Measurements from ENCODE around the gene ECHS1. TPM values are rescaled to one million over a fixed set of nuclear protein-coding genes. Genes with fewer than 3 reads are reported as not detected.

The ECHS1 gene
- total RNA-seq, 4 donors from 2014 or later = 96.7 to 123 (median 106) TPM

DNA sequence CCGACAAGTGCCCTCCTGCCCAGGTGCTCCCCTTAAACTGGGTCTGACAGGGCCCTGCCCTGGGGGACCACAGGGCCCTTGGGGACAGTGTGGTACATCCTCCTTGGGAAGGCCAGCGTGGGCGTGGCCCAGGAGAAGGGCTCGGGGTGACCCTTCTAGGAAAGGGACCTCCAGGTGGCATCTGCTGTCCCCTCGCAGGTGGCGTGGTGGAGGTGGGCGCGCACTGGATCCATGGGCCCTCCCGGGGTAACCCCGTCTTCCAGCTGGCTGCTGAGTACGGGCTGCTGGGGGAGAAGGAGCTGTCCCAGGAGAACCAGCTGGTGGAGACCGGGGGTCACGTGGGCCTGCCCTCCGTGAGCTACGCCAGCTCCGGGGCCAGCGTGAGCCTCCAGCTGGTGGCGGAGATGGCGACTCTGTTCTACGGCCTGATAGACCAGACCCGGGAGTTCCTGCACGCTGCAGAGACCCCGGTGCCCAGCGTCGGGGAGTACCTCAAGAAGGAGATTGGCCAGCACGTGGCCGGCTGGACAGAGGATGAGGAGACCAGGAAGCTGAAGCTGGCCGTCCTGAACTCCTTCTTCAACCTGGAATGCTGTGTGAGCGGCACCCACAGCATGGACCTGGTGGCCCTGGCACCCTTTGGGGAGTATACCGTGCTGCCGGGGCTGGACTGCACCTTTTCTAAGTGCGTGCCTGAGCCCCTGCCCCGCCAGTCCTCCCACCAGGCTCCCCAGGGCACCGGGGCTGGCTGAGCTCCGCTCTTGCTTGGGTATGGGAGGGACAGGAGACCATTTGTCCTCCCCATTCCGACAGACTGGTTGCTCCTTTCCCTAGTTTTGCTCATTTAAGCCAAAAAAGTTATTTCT, 6.9 kb upstream of the ECHS1 start:
- DNase-seq (no peak), ATAC-seq (no peak)
- peak overlapping the region; percentile 57 to 82 (median 68) for H3K27ac ChIP-seq
- in situ Hi-C loops (cut with MboI; ENCODE audit: low sequenced_read_pairs in 4 of 4) (no loop called here), intact Hi-C loops (cut with DNase I; ENCODE audit: low total_unique reads) (loop anchor here (1.0 to 2.0 kb wide), 2 partner anchors 14 to 71 kb away; partner anchors contain the start of genes MTG1, TUBGCP2 and ZNF511)
- TF ChIP-seq POLR2A (IDR thresholded peaks at IDR 0.05) (no peak), CTCF (IDR thresholded peaks at IDR 0.05 in 4 of 5, conservative IDR thresholded peaks at IDR 0.05 in 1 of 5) (no peak)
- H3K4me1 ChIP-seq = peaks cover 6 to 17% of the 10 kb centered on the region in 2 donors
- no peaks in the 10 kb centered on the region for H3K9me3 ChIP-seq
- H3K4me3 ChIP-seq = peak overlapping the region; percentile 57 to 93 (median 75)
- H3K27me3 ChIP-seq = no peaks in the 10 kb centered on the region
- H3K36me3 ChIP-seq = no peaks in the 10 kb centered on the region

GRCh38 chr10:133379152-133379800, 6.1 kb upstream of the ECHS1 start, which contains the start of gene PAOX:
TSS of gene PAOX (plus strand) at chr10:133379262. CDS start at chr10:133379317, 55 bp downstream.
- TF ChIP-seq CTCF (IDR thresholded peaks at IDR 0.05 in 4 of 5, conservative IDR thresholded peaks at IDR 0.05 in 1 of 5) (no peak), POLR2A (IDR thresholded peaks at IDR 0.05) (no peak)
- Histone ChIP-seq H3K9me3 (no peaks in the 10 kb centered on the region), H3K4me3 (peak within 1 kb of the TSS; percentile 93 to 98 (median 96)), H3K36me3 (no peaks in the 10 kb centered on the region), H3K27me3 (no peaks in the 10 kb centered on the region), H3K27ac (peak within 1 kb of the TSS; percentile 76 to 87 (median 80)), H3K4me1 (peaks cover 8 to 17% of the 10 kb centered on the region in 2 donors)
- peak; percentile 53 to 58 for DNase-seq
- peak; percentile 64 to 67 for ATAC-seq
- intact Hi-C loops (cut with DNase I; ENCODE audit: low total_unique reads) = loop anchor here (1.0 kb wide), 1 partner anchor 15 kb away; the partner anchor contains the start of gene MTG1
- in situ Hi-C loops (cut with MboI; ENCODE audit: low sequenced_read_pairs in 4 of 4) = no loop called here

GRCh38 chr10:133378251-133379096, 5.3 kb upstream of the ECHS1 start:
- no peak for TF ChIP-seq CTCF (IDR thresholded peaks at IDR 0.05 in 4 of 5, conservative IDR thresholded peaks at IDR 0.05 in 1 of 5)
- peak; percentile 20 to 35 for TF ChIP-seq POLR2A (IDR thresholded peaks at IDR 0.05)
- in situ Hi-C loops (cut with MboI; ENCODE audit: low sequenced_read_pairs in 4 of 4) (no loop called here), intact Hi-C loops (cut with DNase I; ENCODE audit: low total_unique reads) (loop anchor here (1.0 kb wide), 1 partner anchor 16 kb away; the partner anchor contains the start of gene MTG1)
- peak overlapping the region; percentile 76 to 87 (median 80) for H3K27ac ChIP-seq
- peaks cover 14 to 17% of the 10 kb centered on the region in 2 donors for H3K4me1 ChIP-seq
- H3K36me3 ChIP-seq = no peaks in the 10 kb centered on the region
- no peaks in the 10 kb centered on the region for H3K27me3 ChIP-seq
- DNase-seq = peak in 1 of 2 donors; percentile 41
- no peaks in the 10 kb centered on the region for H3K9me3 ChIP-seq
- peak overlapping the region; percentile 93 to 98 (median 96) for H3K4me3 ChIP-seq
- peak; percentile 67 to 70 for ATAC-seq

DNA sequence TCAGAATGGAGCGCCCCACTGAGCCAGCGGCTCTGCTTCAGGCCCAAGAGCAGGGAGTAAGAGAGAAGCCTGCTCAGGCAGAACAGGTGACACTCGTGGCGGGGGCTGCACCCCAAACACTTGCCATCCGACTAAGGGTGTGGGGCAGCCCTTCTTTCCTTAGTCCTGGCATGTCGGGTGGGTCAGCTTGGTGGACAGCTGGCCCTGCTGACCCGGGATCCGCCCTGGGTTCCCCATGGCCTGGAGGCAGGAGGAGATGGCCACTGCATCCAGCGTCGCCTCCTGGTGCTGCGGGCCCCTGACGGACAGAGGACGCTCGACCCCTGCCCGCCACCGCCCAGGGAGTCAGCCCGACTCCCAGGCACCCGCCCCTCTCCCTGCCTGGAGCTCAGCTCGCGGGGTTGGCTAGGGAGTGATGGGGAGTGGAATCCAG, 4.7 kb upstream of the ECHS1 start:
- H3K4me3 ChIP-seq = peak overlapping the region; percentile 93 to 98 (median 96)
- no peaks in the 10 kb centered on the region for H3K9me3 ChIP-seq
- TF ChIP-seq POLR2A (IDR thresholded peaks at IDR 0.05) = no peak
- TF ChIP-seq CTCF (IDR thresholded peaks at IDR 0.05 in 4 of 5, conservative IDR thresholded peaks at IDR 0.05 in 1 of 5) = no peak
- intact Hi-C loops (cut with DNase I; ENCODE audit: low total_unique reads) (no loop called here), in situ Hi-C loops (cut with MboI; ENCODE audit: low sequenced_read_pairs in 4 of 4) (no loop called here)
- ATAC-seq (no peak), DNase-seq (no peak)
- peaks cover 14 to 17% of the 10 kb centered on the region in 2 donors for H3K4me1 ChIP-seq
- no peaks in the 10 kb centered on the region for H3K27me3 ChIP-seq
- H3K27ac ChIP-seq = peak overlapping the region; percentile 76 to 87 (median 80)
- no peaks in the 10 kb centered on the region for H3K36me3 ChIP-seq

Measured in gastrocnemius medialis (tissue), 4 donors.